GM21619 (cell line): ENCODE measurements around the gene SUSD6.

Experiments
- ATAC-seq: cut with Tn5 transposase; IDR thresholded peaks from one replicate; pipeline ENCODE4 v1.9.1; 2021; ENCODE audit not compliant: unreplicated experiment

SUSD6 gene, protein sequence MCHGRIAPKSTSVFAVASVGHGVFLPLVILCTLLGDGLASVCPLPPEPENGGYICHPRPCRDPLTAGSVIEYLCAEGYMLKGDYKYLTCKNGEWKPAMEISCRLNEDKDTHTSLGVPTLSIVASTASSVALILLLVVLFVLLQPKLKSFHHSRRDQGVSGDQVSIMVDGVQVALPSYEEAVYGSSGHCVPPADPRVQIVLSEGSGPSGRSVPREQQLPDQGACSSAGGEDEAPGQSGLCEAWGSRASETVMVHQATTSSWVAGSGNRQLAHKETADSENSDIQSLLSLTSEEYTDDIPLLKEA

DNA sequence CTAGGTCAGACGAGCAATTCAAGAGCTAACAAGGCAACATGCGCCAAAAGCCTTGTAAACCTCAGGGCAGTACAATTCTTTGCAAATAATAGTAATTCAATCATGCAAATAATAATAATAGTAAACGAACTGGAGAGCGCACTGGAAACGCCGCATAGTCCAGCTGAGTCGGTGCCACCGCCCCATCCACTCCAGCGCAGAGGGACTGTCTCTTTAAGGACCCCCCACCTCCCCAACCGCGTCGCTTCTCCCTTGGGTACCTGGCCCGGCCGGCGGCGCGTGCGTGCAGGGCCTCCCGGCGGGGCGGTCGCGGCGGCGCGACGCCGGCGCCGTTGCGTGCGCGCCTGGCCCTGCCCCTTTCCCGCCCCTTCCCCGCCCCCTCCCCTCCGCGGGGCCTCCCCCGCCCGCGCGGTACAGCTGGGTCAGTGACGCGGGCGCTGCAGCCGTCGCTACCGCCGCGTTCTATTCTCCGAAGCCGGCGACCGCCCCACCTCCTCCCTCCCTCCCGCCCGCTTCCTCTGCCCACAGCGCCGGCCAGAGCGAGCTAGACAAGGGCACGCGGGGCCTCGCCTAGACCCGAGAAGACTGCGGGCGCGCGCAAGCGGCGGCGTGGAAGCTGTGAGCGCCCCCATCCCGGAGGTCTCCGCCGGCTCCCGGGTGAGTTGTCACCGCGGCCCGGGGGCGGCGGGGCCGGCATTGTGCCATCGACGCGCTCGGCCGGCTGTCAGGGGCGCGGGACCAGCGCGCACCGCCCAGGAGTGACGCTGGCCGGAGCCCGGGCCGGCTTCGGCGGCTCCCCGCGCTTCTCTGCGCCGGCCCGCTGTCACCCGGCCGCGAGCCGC is at the start of gene SUSD6:
Gene SUSD6 (plus strand): TSS at position 425 of the 842 bp plus-strand sequence. CDS start 46,997 bp downstream, outside the sequence.
- ATAC-seq = peak; percentile 49

DNA sequence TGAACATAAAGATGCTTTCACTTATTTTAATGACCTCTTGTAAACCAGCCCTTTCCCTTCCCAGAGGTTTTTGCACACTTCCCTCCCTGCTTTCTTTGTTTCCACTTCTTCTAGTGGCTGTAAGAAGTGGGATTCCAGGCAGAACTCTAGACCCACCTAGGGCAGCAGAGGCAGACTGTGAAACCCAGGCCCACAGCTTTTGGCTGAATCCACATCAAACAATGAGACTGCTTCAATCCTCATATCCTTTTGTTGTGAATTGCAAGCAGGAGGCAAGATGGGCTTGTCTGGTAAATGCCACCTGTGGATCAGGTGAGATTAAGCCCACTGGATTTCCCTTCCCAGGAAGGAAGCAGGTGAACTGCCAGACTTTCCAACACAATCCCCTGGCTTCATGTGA is 49.5 kb upstream of the SUSD6 start:
- no peak for ATAC-seq

DNA sequence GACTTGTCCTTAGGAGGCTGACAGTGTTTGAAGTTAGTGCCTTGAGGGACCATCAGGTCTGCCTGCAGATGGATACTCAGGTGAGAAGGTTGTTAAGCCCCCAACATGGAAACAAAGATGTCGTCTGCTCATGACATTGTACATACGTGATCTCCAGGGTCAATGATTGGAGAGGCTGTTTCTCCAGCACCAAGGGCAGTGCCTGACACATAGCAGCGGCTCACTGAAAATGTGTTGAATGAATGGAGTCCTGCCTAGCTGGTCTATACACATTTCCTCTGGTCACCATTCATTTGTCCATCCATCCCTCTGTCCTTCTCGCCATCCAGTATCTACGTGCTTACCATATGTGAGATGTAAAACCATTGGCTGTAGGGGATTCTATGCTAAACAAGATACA is 43.8 kb upstream of the SUSD6 start:
- ATAC-seq = no peak

DNA sequence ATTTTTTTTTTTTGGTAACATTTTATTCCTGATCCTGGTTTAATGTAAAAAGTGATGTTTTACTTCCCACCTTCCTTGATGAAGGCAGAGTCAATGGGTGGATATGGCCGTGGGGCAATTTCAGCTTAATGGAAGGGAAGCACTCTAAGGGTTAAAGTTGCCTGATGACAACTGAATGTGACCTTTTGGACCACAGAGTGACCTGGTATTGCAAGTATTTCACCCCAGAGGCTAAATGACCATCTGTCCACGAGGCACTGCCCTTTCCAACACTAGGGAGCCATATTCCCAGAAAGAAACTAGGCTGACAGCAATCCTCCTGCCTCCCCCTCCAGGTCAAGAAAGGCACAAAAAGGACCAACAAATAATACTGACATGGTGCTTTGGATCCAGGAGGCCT is 41.5 kb upstream of the SUSD6 start:
- no peak for ATAC-seq

DNA sequence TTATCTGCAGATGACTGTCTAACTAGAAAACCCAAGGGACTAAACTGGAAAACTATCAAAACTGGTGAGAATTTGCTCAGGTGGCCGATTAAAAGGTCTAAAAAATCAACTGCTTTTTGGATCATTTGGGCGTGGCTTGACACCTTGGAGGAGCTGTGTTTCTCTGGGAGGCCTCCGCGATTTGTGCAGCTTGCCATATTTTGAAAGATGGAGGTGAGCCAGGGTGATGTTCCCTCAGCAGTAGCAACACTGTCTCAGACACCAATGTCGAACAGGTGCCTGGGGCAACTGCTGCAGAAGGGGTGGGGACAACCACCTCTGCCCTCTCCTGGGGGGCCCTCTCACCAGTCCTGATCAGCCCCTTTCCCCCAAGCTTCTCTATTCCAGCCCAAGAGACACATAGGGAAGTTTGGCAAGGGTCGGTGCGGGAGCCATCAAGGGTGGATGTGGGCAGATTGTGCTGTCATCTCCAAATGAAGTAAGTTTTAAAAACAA is 40.5 kb upstream of the SUSD6 start:
- no peak for ATAC-seq

DNA sequence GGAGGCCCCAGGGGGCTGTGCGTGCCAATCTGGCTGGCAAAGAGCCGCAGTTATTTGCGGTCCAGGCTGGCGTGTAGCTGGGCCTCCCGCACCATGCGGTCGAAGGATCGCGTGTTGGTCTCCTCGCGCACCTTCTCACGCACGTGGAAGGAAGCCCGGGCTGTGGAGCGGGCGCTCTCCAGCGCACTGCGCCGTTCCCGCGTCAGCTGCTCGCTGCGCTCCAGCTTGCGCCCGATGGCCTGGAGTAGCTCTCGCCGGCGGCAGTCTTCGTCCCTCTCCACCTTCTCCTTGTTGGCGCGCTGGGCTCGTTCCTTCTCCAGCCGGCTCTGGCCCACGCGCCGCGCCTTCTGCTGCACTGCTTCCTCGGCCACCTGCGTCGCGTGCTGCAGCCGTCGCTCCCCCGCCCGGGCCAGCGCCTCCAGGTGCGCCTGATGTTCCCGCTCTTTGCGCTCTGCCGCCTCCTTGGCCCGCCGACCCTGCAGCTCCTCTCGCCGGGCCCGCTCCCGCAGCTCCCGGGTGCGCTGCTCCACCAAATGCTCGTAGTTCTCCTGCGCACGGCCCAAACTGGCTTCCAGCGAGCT is 39.9 kb upstream of the SUSD6 start:
- no peak for ATAC-seq

DNA sequence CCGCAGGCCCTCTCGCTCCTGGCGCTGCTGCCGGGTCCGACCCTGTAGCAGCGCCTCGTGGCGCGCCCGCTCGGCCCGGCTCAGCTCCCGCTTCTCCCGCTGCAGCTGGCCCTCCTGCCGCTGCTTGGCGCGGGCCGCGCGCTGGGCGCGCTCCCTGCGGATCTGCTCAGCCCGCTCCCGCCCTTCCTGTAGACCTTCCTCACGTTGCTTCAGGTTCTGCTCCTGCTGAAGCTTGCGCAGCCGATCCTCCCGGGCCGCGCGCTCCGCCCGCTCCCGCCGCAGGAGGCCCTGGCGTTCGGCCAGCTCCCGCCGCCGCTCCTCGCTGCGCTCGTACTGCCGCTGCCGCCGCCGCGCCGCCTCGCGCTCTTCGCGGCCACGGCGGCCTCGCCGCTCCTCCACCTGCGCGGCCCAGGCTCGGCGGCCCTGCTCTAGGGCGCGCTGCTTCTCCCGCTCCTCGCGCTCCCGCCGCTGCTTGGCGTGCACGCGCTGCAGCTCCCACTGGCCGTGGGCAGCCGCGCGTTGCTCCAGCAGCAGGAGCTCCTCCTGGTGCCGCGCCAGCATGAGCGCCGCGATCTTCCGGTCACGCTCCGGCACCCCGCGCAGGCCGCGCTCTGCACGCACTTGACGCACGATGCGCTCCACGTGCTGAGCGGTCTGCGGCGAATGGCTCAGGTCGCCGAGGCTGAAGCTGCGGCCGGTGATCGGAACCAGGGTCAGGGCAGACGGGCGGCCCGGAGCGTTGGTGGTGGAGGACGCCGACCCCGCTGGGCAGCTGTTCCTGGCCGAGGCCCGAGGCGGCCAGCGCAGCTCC is 39.2 kb upstream of the SUSD6 start:
- ATAC-seq = no peak

DNA sequence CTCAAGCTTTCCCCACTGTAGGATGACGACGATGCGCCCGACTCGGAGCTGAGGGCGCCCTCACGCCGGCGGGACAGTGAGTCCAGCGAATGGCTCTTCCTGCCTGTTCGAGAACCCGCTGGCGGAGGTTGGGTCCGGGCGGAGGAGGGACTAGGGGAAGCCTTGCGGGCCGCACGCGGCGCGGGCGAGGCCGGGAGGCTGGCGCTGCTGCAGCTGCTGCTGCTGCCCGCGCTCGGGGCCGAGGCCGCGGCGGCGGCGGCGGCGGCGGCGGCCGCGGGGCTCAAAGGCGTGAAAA is 38.6 kb upstream of the SUSD6 start:
- ATAC-seq = no peak

DNA sequence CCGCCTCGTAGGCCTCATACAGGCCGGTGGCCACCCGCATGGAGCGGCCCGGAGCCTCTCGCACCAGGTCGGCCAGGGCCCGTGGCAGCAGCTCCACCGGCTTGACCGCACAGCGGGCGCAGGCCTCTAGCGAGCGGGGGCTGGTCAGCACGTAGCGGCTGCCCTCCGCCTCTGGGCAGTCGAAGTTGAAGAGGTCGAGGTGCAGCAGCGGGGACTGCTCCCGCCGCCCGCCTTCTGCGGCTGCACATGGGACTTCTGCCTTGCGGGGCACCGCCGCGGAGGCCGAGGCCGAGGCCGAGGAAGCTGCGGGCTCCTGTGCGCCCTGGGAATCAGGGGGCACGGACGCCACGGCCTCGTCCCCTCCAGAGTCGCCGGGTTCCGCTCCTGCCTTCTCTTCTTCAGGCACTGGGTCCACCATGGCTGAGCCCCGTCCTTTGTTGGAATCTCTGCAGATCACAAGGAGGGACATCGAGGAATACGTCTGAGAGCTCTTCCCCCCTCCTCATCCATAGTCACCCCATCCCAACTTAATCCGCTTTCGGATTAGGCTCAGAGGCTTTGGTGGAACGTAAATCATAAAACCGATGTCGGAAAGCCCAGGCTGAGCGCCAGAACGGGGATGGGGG is 38.1 kb upstream of the SUSD6 start:
- no peak for ATAC-seq

DNA sequence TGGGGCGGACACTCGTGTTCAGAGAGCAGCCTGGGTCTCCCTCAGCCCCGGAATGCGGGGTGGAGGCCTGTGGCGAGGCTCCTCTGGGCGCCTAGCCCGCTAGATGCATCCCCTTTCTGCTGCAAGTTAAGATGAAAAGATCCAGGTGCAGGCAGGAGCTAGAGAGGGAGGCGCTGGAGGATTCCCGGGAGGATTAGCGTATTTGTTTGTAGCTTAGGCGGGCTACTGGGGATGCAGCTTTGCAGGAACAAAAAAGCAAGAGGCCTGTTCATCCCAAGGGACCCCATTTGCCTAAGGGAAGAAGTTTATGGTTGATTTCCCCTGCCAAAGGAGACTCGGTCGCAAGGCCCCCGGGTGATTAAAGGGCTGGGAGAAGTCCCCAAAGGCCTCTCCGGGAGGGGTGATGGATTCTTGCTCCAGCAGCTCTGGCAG is 37.5 kb upstream of the SUSD6 start:
- no peak for ATAC-seq

DNA sequence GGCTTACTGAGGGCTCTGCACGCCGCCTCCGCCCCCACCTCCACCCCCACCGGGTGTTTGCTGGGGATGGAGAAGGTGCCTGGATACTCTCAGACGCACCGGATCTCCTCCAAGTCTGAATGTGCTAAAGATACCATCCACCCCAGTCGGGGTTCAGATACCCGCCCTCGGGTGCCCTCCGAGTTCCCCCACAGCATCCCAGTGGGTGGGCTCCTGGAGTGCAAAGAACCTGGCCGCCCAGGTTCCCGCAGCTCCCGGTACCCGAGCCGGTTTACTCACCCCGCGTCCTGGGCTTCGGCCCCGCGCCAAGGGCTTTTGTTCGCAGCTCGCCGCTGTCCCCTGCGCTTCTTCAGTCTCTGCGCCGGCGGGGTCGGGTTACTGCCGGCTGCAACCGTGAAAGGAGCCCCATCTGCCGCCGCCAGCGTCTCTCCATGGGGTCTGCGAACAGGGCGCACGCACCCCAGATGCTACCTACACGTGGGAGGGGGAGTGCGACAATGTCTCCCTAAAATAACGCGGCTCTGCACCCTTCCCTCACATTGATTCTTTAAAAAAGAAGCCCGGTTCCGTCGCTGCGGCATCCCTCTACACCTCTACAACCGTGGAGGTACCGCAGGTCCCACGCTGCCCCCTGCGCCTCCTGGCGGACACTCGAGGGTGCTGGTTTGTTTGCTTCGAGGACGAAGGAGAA is 37.0 kb upstream of the SUSD6 start, which contains the start of gene CCDC177:
Gene CCDC177 (minus strand): TSS at position 609 of the 691 bp plus-strand sequence. CDS start 1,249 bp downstream, outside the sequence.
- ATAC-seq = no peak

DNA sequence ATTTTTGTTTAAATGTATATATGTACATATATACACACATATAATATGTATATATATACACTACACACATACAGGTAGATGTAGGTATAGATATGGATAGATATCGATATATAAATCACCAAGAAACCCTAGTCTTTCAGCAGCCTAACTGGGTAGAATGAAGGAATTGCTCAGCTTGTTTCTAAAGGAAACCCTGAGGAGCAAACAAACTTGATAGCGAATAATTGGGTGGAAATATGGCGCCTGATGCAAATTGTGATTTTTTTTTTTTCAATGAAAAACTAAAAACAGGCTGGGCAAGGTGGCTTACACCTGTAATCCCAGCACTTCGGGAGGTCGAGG is 36.5 kb upstream of the SUSD6 start:
- no peak for ATAC-seq

DNA sequence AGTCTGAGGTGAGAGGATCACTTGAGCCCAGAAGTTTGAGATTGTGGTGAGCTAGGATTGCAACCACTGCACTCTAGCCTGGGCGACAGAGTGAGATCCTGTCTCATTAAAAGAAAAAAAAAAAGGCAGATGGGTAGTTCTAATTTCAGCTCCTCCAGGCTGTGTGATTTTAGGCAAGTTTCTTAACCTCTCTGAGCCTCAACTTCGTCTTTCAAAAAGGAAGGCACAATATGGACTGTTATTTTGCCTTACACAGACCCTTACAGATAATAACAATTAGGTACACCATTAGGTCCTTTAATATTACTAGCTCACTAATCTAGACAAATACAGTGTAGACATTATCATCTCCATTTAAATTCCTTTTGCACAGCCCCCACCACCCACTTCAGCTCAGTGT is 31.9 kb upstream of the SUSD6 start:
- ATAC-seq = no peak

DNA sequence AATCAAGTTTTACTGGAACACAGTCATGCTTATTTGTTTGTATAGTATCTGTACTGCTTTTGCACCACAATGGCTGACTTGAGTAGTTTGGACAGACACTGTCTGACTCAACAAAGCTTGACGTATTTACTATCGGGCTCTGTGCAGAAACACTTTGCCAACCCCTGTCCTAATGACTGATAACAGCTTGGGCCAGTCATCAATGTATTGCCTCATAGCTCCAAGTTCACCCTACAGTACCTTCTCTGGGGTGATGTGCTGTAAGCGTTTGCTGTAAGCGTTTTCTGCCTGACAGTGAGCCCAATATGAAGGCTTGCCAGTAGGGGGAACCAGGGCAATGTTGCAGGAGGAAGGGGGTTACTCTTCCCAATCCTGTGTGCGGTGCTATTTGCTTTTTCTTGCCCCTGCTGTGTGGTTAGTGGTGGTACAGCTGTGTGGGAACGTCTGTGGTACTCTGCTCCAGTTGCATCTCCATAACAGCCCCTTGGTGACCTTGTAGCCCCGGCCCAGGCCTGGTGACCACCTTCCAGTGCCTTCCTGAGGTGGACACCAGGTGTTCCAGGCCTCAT is 31.3 kb upstream of the SUSD6 start:
- no peak for ATAC-seq

DNA sequence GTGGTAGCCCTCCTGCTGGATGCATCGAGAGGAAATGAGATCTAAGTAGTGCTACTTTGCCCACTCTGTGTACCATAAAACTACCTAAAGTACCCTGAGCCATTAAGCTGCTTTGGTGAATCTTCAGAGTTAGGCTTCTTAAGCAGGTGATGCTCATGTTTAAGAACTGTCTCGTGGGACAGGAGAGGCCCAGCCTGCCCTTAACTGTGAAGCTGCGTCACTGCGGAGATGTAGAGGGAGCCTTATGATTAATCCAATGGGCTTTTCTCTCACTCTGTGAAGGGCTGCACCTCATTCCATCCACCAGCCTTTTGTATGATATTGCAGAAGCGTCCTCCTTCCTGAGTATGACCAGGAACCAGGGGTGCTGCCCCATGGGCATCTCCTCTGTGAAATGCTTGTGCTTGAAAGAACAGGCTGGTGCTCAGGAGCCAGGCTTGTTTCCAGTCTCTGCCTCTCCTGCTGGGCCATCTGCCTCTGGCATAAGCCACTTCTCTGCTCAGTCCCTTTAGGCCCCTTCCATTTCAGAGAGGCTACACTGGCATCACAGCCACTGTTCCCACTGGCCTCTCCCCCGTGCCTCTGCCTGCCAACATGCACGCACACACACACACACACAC is 30.0 kb upstream of the SUSD6 start:
- ATAC-seq = no peak

DNA sequence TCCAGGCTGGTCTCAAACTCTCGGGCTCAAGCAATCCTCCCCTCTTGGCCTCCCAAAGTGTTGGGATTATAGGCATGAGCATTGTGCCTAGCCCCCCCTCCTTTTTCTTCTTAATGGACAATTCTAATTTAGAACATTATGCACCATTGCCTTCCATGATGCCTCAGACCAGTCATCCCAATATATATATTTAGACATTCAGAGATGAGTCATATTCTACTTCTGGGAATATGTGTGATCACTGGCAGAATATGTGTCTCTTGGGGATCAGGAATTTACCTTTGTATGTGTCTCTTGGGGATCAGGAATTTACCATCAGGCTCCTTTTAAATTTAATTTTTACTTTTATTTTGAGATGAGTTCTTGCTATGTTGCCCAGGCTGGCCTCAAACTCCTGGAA is 29.2 kb upstream of the SUSD6 start:
- ATAC-seq = no peak

DNA sequence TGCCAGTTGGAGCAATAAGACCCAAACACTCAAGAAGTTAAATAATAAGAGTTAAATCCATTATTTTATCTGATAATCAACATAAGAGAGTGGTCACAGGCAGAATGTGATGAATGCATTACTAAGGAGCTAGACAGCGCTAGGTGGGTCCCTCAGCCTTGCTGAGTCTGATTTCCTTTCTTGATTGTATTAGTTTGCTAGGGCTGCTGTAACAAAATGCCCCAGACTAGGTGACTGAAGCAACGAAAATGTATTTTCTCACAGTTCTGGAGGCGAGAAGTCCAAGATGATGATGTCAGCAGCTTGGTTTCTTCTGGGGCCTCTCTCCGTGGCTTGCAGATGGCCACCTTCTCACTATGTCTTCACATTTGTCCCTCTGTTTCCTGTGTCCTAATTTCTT is 28.6 kb upstream of the SUSD6 start:
- ATAC-seq = no peak

DNA sequence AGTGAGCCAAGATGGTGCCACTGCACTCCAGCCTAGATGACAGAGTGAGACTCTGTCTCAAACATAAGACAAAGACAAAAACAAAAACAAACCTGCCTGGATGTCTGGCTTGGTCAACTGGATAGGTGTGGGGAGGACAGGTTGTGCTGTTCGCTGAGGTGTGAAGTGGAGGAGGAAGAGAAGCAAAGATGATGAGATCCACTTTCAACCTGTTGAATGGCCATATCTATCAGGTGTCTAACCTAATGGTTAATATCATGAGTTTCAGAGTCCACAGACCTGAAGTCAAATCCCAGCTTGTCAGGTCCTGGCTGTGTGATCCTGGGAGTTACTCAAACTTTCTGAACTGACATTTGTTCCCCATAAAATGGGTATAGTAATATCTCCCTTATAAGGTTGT is 27.0 kb upstream of the SUSD6 start:
- no peak for ATAC-seq

DNA sequence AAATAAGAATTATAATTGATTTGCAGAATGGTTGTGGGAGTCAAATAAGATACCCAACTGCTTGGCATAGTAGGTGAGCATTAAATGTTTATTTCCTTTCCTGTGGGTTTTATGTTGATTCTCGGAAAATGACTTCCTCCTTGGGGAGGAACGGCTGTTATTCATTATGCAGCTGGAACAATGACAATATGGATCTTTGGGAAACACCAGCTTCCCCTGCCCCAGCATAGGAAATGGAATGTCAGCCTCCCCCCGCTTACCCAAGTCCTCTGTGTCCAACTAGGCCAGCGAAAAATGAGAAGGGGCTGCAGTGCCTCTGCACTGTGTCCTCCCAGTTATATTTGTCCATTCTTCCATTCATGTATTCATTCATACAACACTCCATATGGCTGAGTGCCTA is 25.0 kb upstream of the SUSD6 start:
- ATAC-seq = no peak
